ENCODE measurements around the gene LILRA2. TPM values are rescaled to one million over a fixed set of nuclear protein-coding genes. Genes with fewer than 3 reads are reported as not detected.

LILRA2 gene
- total and polyA plus RNA-seq, 4 donors = 0.99 to 1.8 (median 1.4) TPM

GRCh38 chr19:54606891-54607784 is 33.5 kb downstream of the LILRA2 start:
- 72% methylated on average over 8 of the region's 16 CpGs for WGBS (ENCODE audit: insufficient coverage)
- Histone ChIP-seq H3K9me3 (ENCODE audit: control insufficient read depth, insufficient read depth, low read length) (peaks cover 2% of the 10 kb centered on the region), H3K4me1 (ENCODE audit: control insufficient read depth, insufficient read depth, low read length) (no peaks in the 10 kb centered on the region)

GRCh38 chr19:54607785-54608150 is 34.2 kb downstream of the LILRA2 start:
- Histone ChIP-seq H3K27ac (ENCODE audit: low read depth, low read length) (no peak overlapping the region), H3K9me3 (ENCODE audit: control insufficient read depth, insufficient read depth, low read length) (peaks cover 2% of the 10 kb centered on the region), H3K4me3 (ENCODE audit: low read depth, low read length) (no peak overlapping the region), H3K36me3 (ENCODE audit: control insufficient read depth, insufficient read depth, low read length) (no peaks in the 10 kb centered on the region), H3K4me1 (ENCODE audit: control insufficient read depth, insufficient read depth, low read length) (no peaks in the 10 kb centered on the region), H3K27me3 (ENCODE audit: control insufficient read depth, insufficient read depth, low read length) (no peaks in the 10 kb centered on the region)
- DNase-seq (ENCODE audit: low read depth in 4 of 6, low spot score in 6 of 6) = no peak
- WGBS (ENCODE audit: insufficient coverage) = 93% methylated on average over 5 of the region's 5 CpGs

More at GRCh38 chr19:54606891-54607784, 33.5 kb downstream of the LILRA2 start:
- no peak overlapping the region for H3K27ac ChIP-seq (ENCODE audit: low read depth, low read length)
- no peaks in the 10 kb centered on the region for H3K27me3 ChIP-seq (ENCODE audit: control insufficient read depth, insufficient read depth, low read length)
- no peak for DNase-seq (ENCODE audit: low read depth in 4 of 6, low spot score in 6 of 6)
- no peaks in the 10 kb centered on the region for H3K36me3 ChIP-seq (ENCODE audit: control insufficient read depth, insufficient read depth, low read length)
- H3K4me3 ChIP-seq (ENCODE audit: low read depth, low read length) = no peak overlapping the region

- H3K9me3 ChIP-seq (ENCODE audit: control insufficient read depth, insufficient read depth, low read length) = peaks cover 2% of the 10 kb centered on the region
- H3K4me3 ChIP-seq (ENCODE audit: low read depth, low read length) = no peak overlapping the region
- no peaks in the 10 kb centered on the region for H3K27me3 ChIP-seq (ENCODE audit: control insufficient read depth, insufficient read depth, low read length)
- WGBS (ENCODE audit: insufficient coverage) = 82% methylated on average over 6 of the region's 7 CpGs
- no peak for DNase-seq (ENCODE audit: low read depth in 4 of 6, low spot score in 6 of 6)
- H3K4me1 ChIP-seq (ENCODE audit: control insufficient read depth, insufficient read depth, low read length) = no peaks in the 10 kb centered on the region
- no peak overlapping the region for H3K27ac ChIP-seq (ENCODE audit: low read depth, low read length)
- no peaks in the 10 kb centered on the region for H3K36me3 ChIP-seq (ENCODE audit: control insufficient read depth, insufficient read depth, low read length)
Observed at GRCh38 chr19:54608205-54608604, 34.6 kb downstream of the LILRA2 start.

- 87% methylated on average over 9 of the region's 15 CpGs for WGBS (ENCODE audit: insufficient coverage)
- Histone ChIP-seq H3K9me3 (ENCODE audit: control insufficient read depth, insufficient read depth, low read length) (peaks cover 2% of the 10 kb centered on the region), H3K27ac (ENCODE audit: low read depth, low read length) (no peak overlapping the region), H3K4me3 (ENCODE audit: low read depth, low read length) (no peak overlapping the region), H3K27me3 (ENCODE audit: control insufficient read depth, insufficient read depth, low read length) (no peaks in the 10 kb centered on the region), H3K4me1 (ENCODE audit: control insufficient read depth, insufficient read depth, low read length) (no peaks in the 10 kb centered on the region), H3K36me3 (ENCODE audit: control insufficient read depth, insufficient read depth, low read length) (no peaks in the 10 kb centered on the region)
- no peak for DNase-seq (ENCODE audit: low read depth in 4 of 6, low spot score in 6 of 6)
Observed at GRCh38 chr19:54608792-54609191, 35.2 kb downstream of the LILRA2 start.

GRCh38 chr19:54609356-54609791 is 35.8 kb downstream of the LILRA2 start:
- Histone ChIP-seq H3K27ac (ENCODE audit: low read depth, low read length) (no peak overlapping the region), H3K4me3 (ENCODE audit: low read depth, low read length) (no peak overlapping the region), H3K27me3 (ENCODE audit: control insufficient read depth, insufficient read depth, low read length) (no peaks in the 10 kb centered on the region), H3K4me1 (ENCODE audit: control insufficient read depth, insufficient read depth, low read length) (no peaks in the 10 kb centered on the region), H3K9me3 (ENCODE audit: control insufficient read depth, insufficient read depth, low read length) (peaks cover 3% of the 10 kb centered on the region), H3K36me3 (ENCODE audit: control insufficient read depth, insufficient read depth, low read length) (no peaks in the 10 kb centered on the region)
- 87% methylated on average over 26 of the region's 26 CpGs for WGBS (ENCODE audit: insufficient coverage)
- DNase-seq (ENCODE audit: low read depth in 4 of 6, low spot score in 6 of 6) = no peak

GRCh38 chr19:54612428-54612827 is 38.8 kb downstream of the LILRA2 start:
- Histone ChIP-seq H3K27ac (ENCODE audit: low read depth, low read length) (no peak overlapping the region), H3K4me3 (ENCODE audit: low read depth, low read length) (no peak overlapping the region), H3K4me1 (ENCODE audit: control insufficient read depth, insufficient read depth, low read length) (no peaks in the 10 kb centered on the region), H3K36me3 (ENCODE audit: control insufficient read depth, insufficient read depth, low read length) (no peaks in the 10 kb centered on the region), H3K9me3 (ENCODE audit: control insufficient read depth, insufficient read depth, low read length) (peaks cover 4% of the 10 kb centered on the region), H3K27me3 (ENCODE audit: control insufficient read depth, insufficient read depth, low read length) (no peaks in the 10 kb centered on the region)
- DNase-seq (ENCODE audit: low read depth in 4 of 6, low spot score in 6 of 6) = no peak
- no CpG with 5 or more reads among the region's 1 CpG for WGBS (ENCODE audit: insufficient coverage)

- no peak overlapping the region for H3K4me3 ChIP-seq (ENCODE audit: low read depth, low read length)
- H3K27me3 ChIP-seq (ENCODE audit: control insufficient read depth, insufficient read depth, low read length) = no peaks in the 10 kb centered on the region
- peaks cover 4% of the 10 kb centered on the region for H3K9me3 ChIP-seq (ENCODE audit: control insufficient read depth, insufficient read depth, low read length)
- no peaks in the 10 kb centered on the region for H3K36me3 ChIP-seq (ENCODE audit: control insufficient read depth, insufficient read depth, low read length)
- H3K27ac ChIP-seq (ENCODE audit: low read depth, low read length) = no peak overlapping the region
- no peak for DNase-seq (ENCODE audit: low read depth in 4 of 6, low spot score in 6 of 6)
- no CpG with 5 or more reads among the region's 1 CpG for WGBS (ENCODE audit: insufficient coverage)
- no peaks in the 10 kb centered on the region for H3K4me1 ChIP-seq (ENCODE audit: control insufficient read depth, insufficient read depth, low read length)
Observed at GRCh38 chr19:54614726-54615125, 41.1 kb downstream of the LILRA2 start.

GRCh38 chr19:54616057-54616456 is 42.5 kb downstream of the LILRA2 start:
- H3K4me3 ChIP-seq (ENCODE audit: low read depth, low read length) = no peak overlapping the region
- WGBS (ENCODE audit: insufficient coverage) = 50% methylated on average over 3 of the region's 3 CpGs
- H3K9me3 ChIP-seq (ENCODE audit: control insufficient read depth, insufficient read depth, low read length) = peaks cover 3% of the 10 kb centered on the region
- no peak for DNase-seq (ENCODE audit: low read depth in 4 of 6, low spot score in 6 of 6)
- H3K27ac ChIP-seq (ENCODE audit: low read depth, low read length) = no peak overlapping the region
- no peaks in the 10 kb centered on the region for H3K36me3 ChIP-seq (ENCODE audit: control insufficient read depth, insufficient read depth, low read length)
- no peaks in the 10 kb centered on the region for H3K4me1 ChIP-seq (ENCODE audit: control insufficient read depth, insufficient read depth, low read length)
- no peaks in the 10 kb centered on the region for H3K27me3 ChIP-seq (ENCODE audit: control insufficient read depth, insufficient read depth, low read length)

- Histone ChIP-seq H3K9me3 (ENCODE audit: control insufficient read depth, insufficient read depth, low read length) (peaks cover 3% of the 10 kb centered on the region), H3K4me3 (ENCODE audit: low read depth, low read length) (no peak overlapping the region), H3K4me1 (ENCODE audit: control insufficient read depth, insufficient read depth, low read length) (no peaks in the 10 kb centered on the region), H3K36me3 (ENCODE audit: control insufficient read depth, insufficient read depth, low read length) (no peaks in the 10 kb centered on the region), H3K27ac (ENCODE audit: low read depth, low read length) (no peak overlapping the region), H3K27me3 (ENCODE audit: control insufficient read depth, insufficient read depth, low read length) (no peaks in the 10 kb centered on the region)
- DNase-seq (ENCODE audit: low read depth in 4 of 6, low spot score in 6 of 6) = no peak
- WGBS (ENCODE audit: insufficient coverage) = 29% methylated on average over 2 of the region's 5 CpGs
Observed at GRCh38 chr19:54616821-54617560, 43.4 kb downstream of the LILRA2 start.

Measured in spinal cord (tissue), 10 donors.